Tibial nerve (tissue), 4 donors: ENCODE data around the gene EED.
A peak's percentile ranks its signal among the peaks of the same experiment; 100 is the strongest.

Experiments used
- CTCF ChIP-seq, 5 experiments: fragments of 200-600 bp in 3 of 5; fragments of 450-650 bp in 2 of 5; sonication (generic) in 3 of 5; IDR thresholded peaks; one replicate each; pipeline ENCODE4 v1.5.1; 2016 to 2019; ENCODE audit warnings: antibody characterized with exemption in 5 of 5, mild to moderate bottlenecking in 3 of 5, moderate library complexity in 2 of 5
- EP300 ChIP-seq, 2 donors: sonication (generic); formaldehyde crosslinking; IDR thresholded peaks; one replicate each; pipeline ENCODE4 v1.6.1; 2017; ENCODE audit warnings: antibody characterized with exemption in 2 of 2, mild to moderate bottlenecking in 1 of 2
- POLR2A ChIP-seq, 2 donors: fragments of 450-650 bp; IDR thresholded peaks; one replicate each; pipeline ENCODE4 v1.6.1; 2017; ENCODE audit warnings: antibody characterized with exemption in 2 of 2, mild to moderate bottlenecking in 2 of 2, moderate library complexity in 2 of 2

GRCh38 chr11:86244522-86245368, at the start of gene EED:
- TF ChIP-seq CTCF (IDR thresholded peaks at IDR 0.05) = peak in 2 of 5 experiments; percentile 33 to 45
- peak; percentile 76 to 87 for TF ChIP-seq EP300 (IDR thresholded peaks at IDR 0.05)
- TF ChIP-seq POLR2A (IDR thresholded peaks at IDR 0.05) = peak; percentile 19 to 48
